HG02571 (cell line): ENCODE results near the gene LIME1.
"Not testable (repeated sequence)": the region's sequence is repeated elsewhere in the genome, so short reads cannot be mapped to it uniquely, and the experiment has no call there.

Experiments used
- ATAC-seq: cut with Tn5 transposase; IDR thresholded peaks from one replicate; pipeline ENCODE4 v1.9.1; 2021; ENCODE audit warnings: mild to moderate bottlenecking, moderate library complexity; ENCODE audit not compliant: unreplicated experiment

The LIME1 gene

DNA sequence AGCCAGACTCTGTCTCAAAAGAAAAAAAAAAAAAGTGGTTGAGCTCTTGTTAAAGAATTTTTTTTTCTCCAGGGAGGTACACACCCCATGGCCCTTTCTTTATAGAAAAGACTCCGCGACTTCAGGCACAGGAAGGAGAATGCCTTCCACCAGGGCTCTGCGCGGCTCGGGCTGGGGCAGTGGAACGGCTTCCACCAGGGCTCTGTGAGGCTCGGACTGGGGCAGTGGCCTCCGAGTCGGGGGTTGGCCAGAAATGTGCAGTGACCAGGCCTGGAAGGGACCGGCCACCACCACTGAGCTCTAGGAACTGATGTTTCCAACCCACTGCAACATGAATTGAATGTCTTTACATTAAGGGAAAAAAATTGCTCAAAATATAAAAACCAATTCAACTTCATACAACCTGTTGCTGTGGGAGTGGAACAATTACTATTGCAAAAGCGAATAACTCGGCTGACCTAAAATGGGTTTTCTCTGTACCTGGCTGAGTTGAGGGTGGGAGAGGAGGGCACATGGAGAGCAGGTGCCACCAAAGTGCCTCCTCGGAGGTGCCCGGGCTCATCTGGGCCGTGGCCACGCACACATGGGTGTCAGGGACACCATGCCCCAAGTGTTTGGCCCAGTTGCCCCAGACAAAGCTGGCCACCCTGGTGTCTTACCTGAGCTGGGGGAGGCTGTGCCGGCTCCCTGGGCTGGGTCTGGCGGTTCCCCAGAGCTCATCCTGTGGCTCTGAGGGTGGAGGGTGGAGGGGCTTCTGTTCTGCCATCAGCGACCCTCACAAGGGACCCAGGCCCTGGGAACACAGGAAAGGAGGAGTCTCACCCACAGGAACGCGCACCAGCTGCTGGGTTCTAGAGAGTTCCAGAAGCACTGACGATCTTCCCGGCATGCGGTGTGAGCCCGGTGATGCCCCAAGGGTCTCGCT is 32.4 kb downstream of the LIME1 start:
- no peak for ATAC-seq

DNA sequence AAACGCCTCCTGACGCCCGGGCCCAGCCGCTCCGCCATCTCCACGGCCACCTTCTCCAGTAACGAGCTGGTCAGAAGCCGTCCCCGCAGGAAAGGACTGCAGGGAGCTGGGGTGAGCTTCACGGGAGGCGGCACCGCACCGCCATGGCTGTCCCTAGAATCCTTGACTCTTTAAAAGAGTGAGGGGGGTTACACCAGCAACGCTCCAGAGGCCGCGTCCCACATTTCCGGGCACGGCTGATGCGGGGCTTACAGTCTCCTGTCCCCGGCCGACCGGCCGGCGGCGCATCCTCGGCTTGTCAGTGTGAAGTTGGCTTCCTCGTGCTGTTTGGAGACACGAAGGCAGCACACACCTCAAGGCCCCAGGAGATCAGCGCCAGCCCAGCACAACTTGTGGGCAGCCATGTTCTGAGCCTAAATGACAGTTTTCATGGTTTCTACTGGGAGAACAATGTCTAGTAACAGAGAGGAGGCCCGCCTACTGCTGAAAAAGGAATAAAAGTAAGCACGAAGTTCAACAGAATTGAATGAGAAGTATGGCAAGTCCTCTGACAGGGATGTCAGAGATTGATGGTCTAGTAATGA is 33.5 kb downstream of the LIME1 start:
- ATAC-seq = no peak

DNA sequence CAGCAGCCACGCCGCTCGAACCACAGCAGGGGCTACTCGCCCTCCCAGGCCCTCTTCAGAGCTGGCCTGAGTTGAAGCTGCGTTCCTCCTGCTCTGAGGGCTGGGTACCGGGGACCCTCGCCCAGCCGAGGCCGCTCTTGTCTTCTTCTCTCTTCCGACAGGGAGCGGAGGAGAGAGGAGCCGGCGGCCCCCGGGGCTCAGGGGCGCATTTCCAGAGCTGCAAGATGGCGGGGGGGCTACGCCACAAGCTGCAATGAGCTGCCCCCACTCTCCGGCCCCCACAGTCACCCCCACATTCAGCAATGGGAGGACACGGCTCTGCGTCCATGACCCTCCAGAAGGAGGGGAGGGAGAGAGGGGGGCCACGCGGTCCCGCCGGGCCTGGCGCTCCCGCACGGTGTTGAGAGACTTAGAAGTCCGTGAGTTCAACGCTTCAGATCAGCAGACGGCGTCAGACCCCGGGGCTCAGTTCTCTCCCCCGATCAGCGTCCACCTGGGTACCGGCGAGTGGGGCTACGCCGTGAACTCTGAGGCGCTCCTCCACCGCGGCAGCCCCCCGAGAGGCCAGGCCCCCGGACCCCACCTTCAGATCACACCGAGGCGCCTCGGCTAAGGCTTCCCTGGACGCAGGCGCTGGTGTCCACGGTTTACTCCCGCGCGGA is 34.7 kb downstream of the LIME1 start:
- ATAC-seq = no peak

DNA sequence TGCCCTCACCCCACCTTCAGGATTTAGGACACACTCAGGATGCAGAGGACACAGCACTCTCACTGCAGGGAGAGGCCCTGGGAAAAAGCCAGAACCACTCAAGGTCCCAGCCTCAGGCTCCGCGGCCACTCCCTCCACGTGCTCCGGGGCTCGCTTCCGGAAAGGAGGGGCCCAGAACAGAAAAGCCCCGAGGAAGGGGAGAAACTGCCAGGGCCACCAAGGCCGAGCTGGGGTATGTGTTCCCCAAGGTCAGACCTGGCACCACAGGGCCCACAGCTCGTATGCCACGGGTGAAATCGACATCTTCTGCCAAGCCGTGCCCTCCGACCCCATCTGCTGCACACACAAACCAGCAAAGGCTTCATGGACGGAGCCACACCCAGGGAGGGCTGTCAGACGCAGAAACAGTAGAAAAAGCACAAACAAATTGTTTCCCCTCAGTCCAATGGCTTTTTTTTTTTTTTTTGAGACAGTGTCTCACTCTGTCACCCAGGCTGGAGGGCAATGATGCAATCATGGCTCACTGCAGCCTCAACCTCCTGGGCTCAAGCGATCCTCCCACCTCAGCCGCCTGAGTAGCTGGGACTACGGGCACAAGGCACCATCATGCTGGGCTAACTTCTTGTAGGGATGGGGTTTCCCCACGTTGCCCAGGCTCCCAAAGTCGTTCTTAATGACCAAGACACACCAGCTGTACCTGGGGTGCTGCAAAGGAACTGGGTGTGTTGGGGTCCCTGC is 36.5 kb downstream of the LIME1 start:
- no peak for ATAC-seq

DNA sequence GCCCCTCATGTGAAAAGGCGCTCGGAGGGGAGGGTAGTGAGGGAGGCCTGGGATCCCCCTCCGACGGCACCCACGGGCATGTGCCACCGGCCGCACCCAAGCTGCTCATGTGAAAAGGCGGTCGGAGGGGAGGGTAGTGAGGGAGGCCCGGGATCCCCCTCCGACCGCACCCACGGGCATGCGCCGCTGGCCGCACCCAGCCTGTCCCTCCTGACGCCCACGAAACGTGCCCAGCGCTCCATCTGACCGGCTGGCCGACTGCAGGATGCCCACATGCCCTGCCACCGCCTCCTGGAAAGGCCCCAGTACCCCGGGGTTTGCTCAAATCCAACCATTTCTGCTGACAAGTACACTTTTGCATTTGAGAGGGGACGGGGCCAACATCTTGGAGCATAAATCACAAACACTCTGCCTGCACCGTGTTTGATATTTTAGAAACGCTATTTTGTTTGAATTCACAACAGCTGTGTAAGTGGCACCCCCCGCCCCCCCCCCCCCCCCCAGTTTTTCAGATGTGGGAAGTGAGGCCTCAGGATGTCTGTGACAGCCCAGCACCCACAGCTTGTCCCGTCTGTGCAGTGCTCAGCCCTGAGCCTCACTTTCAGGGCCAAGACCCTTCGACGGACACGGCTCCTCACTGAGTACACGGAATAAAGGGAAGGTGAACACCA is 37.2 kb downstream of the LIME1 start:
- ATAC-seq = no peak

DNA sequence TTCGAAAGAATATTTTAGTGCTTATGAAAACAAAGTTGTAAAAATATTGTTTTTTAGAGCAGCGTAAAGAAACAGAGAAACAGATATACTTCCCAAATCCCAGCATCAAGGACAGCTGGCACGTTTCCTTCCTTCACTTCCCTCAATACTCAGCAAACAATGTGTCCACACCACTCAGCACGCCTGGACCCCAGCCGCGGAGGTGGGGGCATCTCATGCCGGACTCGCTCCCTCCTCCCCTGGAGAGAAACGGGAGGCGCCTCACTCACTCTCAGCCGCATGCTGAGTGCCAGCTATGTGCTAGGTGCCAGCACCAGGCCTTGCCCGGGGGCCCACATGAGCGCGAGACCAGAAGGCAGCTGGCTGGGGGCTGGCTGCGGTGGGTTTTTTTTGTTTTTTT is 37.8 kb downstream of the LIME1 start:
- no peak for ATAC-seq

DNA sequence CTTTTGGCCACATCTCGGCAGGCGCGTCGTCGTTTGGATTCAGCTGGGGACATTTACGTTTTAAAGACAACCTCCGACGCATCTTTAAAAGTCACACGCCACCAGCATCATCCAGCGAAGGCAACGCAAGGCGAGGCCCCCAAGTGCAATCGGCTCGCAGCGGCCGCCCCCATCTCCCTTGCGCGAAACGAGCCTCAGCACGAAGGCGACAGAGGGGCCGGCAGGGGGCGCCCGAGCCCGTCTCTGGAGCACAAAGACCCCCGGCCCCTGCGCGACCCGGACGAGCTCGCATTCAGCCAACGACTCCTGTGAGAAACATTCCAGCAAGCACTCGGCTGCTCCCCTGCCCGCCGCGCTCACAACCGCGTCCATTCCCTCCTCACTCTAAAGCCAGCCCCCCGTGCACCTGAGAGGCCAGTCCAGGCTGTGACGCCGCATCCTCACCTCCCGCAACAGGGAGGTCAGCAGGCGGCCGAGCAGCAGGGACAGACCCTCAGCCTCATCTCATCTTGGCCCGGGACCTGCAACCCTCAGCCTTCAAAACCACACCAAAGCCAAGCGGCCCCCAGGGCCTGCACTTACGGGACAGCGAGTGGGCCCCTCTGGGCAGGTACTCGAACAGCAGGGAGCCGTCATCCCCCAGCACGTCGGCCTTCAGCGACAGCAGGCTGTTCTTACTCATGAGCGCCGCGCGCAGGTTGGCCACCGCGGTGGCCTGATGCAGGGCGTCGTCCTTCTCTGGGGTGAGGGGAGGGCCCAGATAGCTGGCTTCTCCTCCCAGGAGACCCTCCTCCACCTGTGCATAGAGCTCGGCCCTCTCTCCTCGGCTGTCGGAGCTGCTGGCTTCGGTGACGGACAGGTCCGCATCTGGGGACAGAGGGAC is 38.9 kb downstream of the LIME1 start:
- no peak for ATAC-seq

DNA sequence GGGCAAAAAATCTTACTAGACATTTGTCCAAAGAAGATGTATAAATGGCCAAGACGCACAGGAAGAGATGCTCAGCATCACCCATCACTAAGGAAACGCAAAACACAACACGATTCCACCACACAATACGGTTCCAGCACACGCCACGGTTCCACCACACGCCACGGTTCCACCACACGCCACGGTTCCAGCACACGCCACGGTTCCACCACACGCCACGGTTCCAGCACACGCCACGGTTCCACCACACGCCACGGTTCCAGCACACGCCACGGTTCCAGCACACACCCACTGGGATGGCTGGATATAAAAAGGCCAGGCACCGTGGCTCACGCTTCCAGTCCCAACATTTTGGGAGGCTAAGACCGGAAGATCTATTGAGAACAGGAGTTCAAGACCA is 40.4 kb downstream of the LIME1 start:
- not testable (repeated sequence) for ATAC-seq

DNA sequence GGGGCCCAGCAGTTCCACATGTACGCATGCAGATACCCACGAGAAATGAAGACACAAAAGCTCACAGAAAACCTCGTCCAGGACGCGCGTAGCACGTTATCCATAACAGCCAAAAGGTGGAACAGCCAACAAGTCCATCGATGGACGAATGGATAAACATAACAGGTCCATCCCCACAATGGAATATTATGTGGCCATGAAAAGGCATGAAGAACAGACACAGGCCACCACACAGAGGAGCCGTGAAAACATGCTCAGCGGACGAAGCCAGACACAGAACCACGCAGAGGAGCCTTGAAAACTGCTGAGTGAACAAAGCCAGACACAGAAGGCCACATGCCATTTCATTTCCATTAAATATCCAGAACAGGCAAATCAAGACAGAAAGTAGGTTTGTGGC is 41.1 kb downstream of the LIME1 start:
- no peak for ATAC-seq

DNA sequence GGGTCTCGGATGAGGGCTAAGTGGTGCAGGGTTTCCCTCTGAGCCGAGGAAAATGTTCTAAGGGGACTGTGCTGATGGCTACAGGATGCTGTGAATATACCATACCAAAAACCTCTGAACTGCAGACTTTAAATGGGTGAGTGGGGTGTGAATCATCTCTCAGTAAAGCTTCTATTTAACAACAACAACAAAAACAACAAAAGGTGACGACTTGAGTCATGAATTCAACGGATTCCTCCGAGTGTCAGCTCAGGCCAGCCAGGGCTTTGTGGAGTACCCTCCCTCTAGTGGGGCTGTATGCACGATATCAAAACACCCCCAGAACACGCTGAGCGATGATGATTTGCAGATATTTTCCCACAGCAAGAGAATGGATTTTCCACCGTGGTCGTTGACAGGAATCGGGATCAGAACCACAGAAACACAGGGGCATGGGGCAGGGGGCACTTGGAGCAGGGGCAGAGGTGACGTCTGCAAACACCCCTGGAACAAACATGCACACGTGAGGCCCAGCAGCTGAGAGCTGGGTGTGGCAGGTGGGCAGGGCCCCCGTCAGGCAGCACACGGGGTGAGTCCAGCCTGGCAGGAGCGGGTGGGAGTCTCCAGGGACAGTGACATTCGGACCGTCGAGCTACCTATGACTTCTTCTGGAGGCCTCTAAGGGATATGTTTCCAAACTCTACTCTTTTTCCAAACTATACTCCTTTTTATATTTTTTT is 41.7 kb downstream of the LIME1 start:
- ATAC-seq = no peak

DNA sequence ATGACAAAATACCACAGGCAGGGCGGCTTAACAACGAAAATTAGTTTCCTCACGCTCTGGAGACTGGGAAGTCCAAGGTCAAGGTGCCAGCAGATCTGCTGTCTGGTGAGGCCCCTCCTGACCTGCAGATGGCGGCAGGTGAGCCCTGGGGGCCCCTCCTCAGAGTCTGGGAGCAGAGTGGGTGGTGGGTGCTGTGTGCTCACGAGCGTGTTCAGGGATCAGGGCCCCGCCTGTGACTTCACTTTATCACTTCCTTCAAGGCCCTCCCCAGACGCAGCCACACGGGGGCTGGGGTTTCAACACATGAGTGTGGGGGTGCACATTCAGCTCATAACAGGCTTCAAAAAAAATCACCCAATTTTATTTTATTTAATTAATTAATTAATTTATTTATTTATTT is 42.4 kb downstream of the LIME1 start:
- no peak for ATAC-seq

DNA sequence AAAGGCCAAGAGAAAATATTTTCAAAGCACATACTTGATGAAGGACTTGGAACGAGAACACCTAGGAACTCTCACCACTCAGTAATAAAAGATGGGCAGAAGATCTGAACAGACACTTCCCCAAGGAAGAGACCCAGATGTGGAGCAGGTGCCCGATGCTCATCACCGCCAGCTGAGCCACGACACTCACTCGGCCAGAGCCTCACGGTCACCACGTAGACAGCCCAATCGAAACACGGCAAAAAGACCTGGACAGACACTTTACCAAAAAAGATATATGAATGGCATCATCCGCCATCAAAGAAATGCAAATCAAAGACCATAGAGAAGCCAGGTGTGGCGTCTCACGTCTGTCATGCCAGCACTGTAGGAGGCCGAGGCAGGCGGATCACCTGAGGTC is 44.7 kb downstream of the LIME1 start:
- ATAC-seq = no peak

DNA sequence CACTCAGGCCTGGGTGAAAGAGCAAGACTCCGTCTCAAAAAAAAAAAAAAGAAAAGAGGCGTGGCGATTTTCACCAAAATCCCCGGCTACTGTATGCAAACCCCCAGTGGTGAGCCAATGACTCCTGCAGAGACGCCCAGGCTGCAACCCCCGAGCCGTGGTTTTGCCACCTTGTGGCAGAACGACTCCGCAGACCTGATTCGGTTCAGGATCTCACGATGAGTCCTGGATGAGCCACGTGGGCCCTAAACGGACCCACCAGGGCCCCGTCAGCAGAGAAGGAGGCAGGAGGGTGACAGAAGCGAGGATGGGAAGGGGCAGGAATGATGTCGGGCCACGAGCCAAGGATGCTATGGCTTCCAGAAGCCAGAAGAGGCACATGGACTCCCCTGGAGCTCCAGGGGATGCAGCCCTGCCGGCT is 45.6 kb downstream of the LIME1 start:
- ATAC-seq = no peak

DNA sequence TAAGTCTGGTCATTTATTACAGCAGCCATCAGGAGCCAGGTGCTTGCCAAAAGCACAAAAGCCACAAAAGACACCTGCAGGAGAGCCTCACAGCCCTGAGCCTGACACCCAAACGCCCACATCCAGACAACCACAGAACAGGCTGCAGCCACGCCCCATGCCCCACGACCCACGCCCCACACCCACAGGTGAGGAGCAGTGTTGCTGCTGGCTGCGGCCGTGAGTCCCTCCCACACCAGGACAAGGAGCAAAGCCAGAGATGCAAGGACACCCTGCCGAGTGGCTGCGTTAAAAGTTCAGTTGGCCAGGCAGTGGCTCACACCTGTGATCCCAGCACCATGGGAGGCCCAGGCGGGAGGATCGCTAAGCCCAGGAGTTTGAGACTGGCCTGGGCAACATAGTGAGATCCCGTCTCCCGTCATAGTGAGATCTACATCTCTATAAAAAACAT is 46.1 kb downstream of the LIME1 start:
- no peak for ATAC-seq

DNA sequence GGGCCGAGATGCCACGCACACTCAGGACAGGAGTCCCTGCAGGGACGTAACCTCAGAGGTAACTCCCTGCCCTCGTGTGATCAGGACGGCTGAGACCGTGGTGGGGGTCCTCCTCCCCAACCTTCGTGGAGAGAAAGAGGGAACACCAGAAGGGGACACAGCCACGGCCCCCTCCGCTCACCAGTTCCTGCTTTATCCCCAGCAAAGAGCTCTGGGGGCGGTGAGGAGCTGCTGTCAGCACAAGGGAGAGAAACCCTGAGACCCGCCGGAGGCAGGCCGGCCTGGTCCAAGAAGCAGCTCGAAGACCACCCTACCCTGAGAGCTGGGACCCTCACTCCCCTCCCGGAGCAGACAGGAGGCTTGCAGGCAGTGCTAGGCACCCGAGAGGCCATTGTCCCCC is 47.5 kb downstream of the LIME1 start:
- ATAC-seq = no peak

DNA sequence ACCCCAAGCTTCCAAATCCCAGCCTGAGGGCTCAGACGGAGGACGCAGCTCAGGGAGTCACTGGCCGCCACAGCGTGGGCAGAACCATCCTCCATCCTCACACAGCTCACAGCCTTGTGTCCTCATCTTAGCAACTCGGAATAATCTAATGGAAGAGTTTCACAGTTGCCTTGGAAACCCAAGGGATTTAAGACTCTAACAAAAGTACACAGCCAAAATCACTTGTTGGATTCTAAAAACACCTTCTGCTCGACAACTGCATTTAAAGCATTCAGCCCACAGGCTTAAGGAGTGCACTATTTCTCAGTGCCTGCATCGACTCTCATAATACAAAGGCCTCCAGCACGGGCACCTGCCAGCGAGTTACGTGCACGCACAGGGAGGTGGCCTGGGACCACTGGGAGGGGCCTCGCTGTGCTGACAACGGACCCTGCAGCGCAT is 49.2 kb downstream of the LIME1 start:
- ATAC-seq = no peak

DNA sequence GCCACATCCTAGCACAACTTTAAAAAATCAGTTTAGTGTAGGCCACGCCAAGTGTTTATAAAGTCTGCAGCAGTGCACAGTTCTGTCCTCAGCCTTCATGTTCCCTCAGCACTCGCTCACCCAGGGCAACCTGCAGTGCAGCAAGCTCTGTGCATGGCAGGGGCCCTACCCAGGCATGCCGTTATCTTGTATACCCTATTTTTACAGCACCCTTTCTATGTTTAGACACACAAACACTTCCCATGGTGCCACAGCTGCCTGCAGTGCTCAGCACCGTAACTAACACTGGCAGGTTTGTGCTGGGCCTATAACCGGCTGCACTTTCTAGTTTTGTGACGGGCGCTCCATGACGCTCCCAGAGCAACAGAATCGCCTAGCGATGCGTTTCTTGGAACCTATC is 50.8 kb downstream of the LIME1 start:
- no peak for ATAC-seq

DNA sequence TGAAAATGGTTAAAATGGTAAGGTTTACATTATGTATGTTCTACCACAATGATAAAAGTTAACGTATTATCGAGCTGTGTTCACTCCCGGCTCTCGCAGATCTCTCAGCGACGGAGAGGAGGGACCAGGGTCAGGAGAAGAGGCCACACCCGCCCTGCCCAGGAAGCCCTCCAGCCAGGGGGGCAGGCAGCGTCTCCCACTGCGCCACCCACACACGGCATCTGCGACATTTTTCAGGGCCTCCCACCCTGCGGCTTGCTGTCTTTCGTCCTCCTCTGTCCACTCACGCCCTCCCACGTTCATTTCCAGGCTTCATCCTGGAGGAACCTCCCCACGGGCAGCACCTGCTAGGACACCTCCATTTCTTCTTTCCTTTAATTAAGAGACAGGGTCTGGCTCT is 51.3 kb downstream of the LIME1 start:
- ATAC-seq = no peak
